K562 (cell line): ENCODE measurements around the gene PIP4K2A.

Experiments
- C11orf30 ChIP-seq: fragments of 450-650 bp; IDR thresholded peaks from 2 replicates; pipeline ENCODE4 v1.6.1; 2016; ENCODE audit warnings: low read depth, mild to moderate bottlenecking
- CHCHD3 ChIP-seq: fragments of 250-450 bp; sonication (Bioruptor Pico); IDR thresholded peaks from 2 replicates; pipeline ENCODE4 v2.1.2; 2022; ENCODE audit warnings: mild to moderate bottlenecking
- CREB1 ChIP-seq, 2 experiments: sonication (generic) in 1 of 2; formaldehyde crosslinking in 1 of 2; IDR thresholded peaks; 2 replicates each; pipeline versions ENCODE4 v1.6.1 to v1.8.0; 2012 to 2022; ENCODE audit warnings: inconsistent platforms in 1 of 2, mild to moderate bottlenecking in 1 of 2, missing genetic modification reagents in 1 of 2, moderate library complexity in 1 of 2
- EHMT2 ChIP-seq: fragments of 450-650 bp; IDR thresholded peaks from 2 replicates; pipeline ENCODE4 v1.6.1; 2018; ENCODE audit warnings: antibody characterized with exemption
- ELK1 ChIP-seq: sonication (generic); formaldehyde crosslinking; IDR thresholded peaks from 2 replicates; pipeline ENCODE4 v1.8.1; 2022; ENCODE audit warnings: missing genetic modification reagents
- FUS ChIP-seq: fragments of 200-400 bp; formaldehyde crosslinking; optimal IDR thresholded peaks from 2 replicates; pipeline ENCODE3; 2017; ENCODE audit warnings: low read depth, low read length
- NR2C2 ChIP-seq, 2 experiments: fragments of 200-800 bp in 1 of 2; sonication (Bioruptor generic) in 1 of 2; sonication (generic) in 1 of 2; formaldehyde crosslinking in 1 of 2; IDR thresholded peaks; 2 replicates each; pipeline versions ENCODE4 v1.6.1 to v1.8.0; 2016 to 2022; ENCODE audit warnings: mild to moderate bottlenecking in 1 of 2, missing compliant biosample characterization in 1 of 2, missing genetic modification characterization in 1 of 2, missing genetic modification reagents in 1 of 2
- POLR2A ChIP-seq: fragments of 450-650 bp; conservative IDR thresholded peaks from 2 replicates; pipeline ENCODE4 v1.6.1; 2016
- ZBTB7A ChIP-seq: IDR thresholded peaks from 2 replicates; pipeline ENCODE4 v1.6.1; 2011; ENCODE audit warnings: low read depth, mild to moderate bottlenecking, low read length, moderate library complexity, borderline replicate concordance; ENCODE audit not compliant: control insufficient read depth
- ZNF830 ChIP-seq: fragments of 250-450 bp; sonication (Bioruptor Pico); IDR thresholded peaks from 2 replicates; pipeline ENCODE4 v1.5.0; 2021; ENCODE audit warnings: mild to moderate bottlenecking
- TF ChIP-seq, protein P1 (sequence below), 3 experiments: IDR thresholded peaks in 2 of 3; conservative IDR thresholded peaks in 1 of 3; 2 replicates each; pipeline ENCODE4 v1.5.1; 2011 to 2012; ENCODE audit warnings: low read length in 3 of 3, mild to moderate bottlenecking in 3 of 3, control low read depth in 2 of 3, improper control_type of control experiment in 1 of 3, inconsistent platforms in 1 of 3, low read depth in 1 of 3, mixed read lengths in 1 of 3, moderate library complexity in 1 of 3; ENCODE audit not compliant: insufficient read depth in 2 of 3

- TF ChIP-seq C11orf30 (no peak), ZBTB7A (no peak), NR2C2 (CRISPR knock-in tag; IDR thresholded peaks at IDR 0.05) (no peak), NR2C2 (tag; IDR thresholded peaks at IDR 0.05) (no peak), FUS (no peak), ELK1 (CRISPR knock-in tag) (no peak), EHMT2 (no peak), CHCHD3 (no peak), POLR2A (no peak), CREB1 (IDR thresholded peaks at IDR 0.05) (no peak), CREB1 (CRISPR knock-in tag; IDR thresholded peaks at IDR 0.05) (no peak), ZNF830 (CRISPR knock-in tag) (no peak)
- TF ChIP-seq, protein P1, sequence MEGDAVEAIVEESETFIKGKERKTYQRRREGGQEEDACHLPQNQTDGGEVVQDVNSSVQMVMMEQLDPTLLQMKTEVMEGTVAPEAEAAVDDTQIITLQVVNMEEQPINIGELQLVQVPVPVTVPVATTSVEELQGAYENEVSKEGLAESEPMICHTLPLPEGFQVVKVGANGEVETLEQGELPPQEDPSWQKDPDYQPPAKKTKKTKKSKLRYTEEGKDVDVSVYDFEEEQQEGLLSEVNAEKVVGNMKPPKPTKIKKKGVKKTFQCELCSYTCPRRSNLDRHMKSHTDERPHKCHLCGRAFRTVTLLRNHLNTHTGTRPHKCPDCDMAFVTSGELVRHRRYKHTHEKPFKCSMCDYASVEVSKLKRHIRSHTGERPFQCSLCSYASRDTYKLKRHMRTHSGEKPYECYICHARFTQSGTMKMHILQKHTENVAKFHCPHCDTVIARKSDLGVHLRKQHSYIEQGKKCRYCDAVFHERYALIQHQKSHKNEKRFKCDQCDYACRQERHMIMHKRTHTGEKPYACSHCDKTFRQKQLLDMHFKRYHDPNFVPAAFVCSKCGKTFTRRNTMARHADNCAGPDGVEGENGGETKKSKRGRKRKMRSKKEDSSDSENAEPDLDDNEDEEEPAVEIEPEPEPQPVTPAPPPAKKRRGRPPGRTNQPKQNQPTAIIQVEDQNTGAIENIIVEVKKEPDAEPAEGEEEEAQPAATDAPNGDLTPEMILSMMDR (IDR thresholded peaks at IDR 0.05 in 2 of 3, conservative IDR thresholded peaks at IDR 0.05 in 1 of 3; ENCODE audit: insufficient read depth in 2 of 3, low read depth in 1 of 3, low read length in 3 of 3) = no peak
Observed at GRCh38 chr10:22607261-22607660, 107.1 kb downstream of the PIP4K2A start.
